HG02973 (cell line): Measurements from ENCODE around the gene ARHGAP24.
A peak's percentile ranks its signal among the peaks of the same experiment; 100 is the strongest.
"Not testable (repeated sequence)": the region's sequence is repeated elsewhere in the genome, so short reads cannot be mapped to it uniquely, and the experiment has no call there.

Experiments
- ATAC-seq: cut with Tn5 transposase; IDR thresholded peaks from one replicate; pipeline ENCODE4 v1.9.1; 2021; ENCODE audit warnings: moderate library complexity; ENCODE audit not compliant: unreplicated experiment

Gene ARHGAP24

DNA sequence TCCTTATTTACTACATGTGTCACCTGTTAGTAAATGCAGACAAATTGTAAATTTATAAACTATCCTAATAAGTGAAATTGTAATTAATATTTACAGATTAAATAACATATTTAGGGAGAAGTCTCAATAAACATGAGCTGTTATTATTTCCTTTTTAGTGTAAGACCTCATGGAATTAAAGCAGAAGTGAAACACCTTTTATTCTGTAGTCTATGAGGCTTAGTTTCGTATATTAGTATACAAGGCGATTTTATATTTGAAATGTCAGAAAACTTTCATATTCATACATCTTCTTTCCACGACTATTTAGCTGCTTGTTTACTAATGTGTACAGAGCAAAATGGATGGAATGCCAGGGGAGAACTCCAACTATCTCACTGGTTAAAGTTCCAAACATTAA lies 414.4 kb downstream of the ARHGAP24 start:
- ATAC-seq = no peak

DNA sequence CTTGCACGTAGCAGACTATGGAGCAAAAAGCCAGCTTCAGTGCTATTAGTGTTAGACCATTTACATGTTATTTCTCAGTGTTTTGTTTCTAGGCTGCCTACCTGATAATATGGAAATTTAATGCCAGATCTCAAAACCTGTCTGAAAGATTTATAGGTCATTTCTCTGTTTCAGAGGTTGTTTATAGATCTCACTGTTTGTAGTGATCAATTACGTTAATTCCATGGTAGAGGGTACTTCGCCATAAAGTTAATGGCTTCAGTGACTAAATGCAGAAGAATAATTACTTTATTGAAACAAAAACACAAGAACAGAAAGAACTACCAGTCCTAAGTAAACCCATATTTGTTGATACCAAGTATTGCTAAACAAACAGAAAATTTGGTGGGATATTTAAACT lies 420.8 kb downstream of the ARHGAP24 start:
- no peak for ATAC-seq

DNA sequence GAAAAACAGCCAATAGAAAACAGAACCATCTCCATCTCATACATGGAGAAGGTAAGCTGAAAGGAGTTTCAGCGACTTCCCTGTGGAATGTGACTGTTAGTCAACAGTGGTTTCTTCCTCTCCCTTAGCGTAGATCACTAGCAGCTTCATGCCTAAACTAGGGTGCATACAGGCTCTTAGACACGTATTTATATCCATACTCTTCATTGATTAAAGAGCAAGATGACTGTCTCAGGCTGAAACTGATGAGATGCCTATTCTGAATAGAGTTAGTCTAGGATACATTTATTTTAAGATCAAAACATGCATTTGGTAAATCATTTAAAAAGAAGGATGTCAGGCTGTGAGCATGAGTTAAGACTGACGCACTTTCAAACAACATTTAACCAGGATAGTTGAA lies 423.3 kb downstream of the ARHGAP24 start:
- no peak for ATAC-seq

DNA sequence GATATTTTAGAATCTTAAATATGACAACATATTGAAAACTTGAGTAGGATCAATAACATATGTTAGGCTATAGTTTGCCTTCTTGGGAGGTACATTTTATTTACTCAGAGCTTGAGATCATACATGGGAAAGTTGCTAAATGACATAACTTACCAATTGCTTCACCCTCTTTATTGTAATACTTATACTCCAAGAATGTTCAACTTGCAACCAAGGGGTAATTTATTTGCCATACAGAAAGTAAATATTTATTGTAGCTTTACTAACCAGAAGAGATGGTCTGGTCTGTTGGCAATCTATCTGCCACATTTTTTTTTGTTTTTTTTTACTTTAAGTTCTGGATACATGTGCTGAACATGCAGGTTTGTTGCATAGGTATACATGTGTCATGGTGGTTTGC lies 426.6 kb downstream of the ARHGAP24 start:
- ATAC-seq = no peak

DNA sequence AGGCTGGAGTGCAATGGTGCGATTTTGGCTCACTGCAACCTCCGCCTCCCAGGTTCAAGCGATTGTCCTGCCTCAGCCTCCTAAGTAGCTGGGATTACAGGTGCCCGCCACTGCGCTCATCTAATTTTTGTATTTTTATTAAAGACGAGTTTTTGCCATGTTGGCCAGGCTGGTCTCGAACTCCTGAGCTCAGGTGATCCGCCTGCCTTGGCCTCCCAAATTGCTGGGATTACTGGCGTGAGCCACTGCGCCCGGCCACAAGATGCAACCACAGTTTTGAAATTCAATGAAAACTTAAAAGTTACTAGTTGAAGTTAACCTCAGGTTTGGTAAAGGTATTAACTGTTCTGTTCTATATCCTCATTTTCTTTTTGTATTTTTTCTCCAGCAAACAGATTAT lies 427.7 kb downstream of the ARHGAP24 start:
- ATAC-seq = not testable (repeated sequence)

DNA sequence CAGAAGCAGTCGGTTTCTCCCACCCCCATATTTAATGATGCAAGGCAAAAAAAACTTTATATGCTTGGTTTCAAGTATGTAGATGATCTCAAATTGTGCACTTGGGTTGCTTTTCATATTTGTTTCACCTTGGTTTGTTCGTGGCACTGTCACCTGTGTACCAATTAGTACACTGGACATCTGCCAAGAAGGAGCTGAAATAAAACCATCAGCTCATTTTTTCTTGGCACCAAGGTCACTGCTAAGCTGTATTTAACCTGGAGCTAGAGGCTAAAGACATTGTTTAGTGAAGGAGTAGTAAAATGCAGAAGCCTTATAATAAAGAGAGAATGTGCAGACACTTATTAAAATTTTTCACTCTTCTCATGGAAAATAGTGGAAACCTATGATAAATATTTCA lies 430.8 kb downstream of the ARHGAP24 start:
- no peak for ATAC-seq

DNA sequence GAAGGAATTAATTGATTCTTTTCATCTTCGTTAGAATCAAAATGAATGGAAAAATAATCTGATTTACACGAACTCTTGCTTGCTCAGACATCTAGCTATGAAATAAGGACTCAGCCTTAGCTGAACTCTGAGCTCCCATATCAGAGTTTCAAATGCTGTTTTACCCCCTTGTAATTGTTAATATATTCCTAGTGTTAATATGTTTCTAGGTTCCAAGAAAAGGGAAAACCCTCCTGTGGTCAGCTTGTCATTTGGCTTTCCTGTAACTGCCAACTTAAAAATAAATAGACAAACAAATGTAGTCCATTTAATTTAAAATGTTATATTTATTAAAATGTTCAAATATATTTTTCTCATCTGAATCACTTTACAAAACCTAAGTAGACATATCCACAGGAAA lies 432.1 kb downstream of the ARHGAP24 start:
- no peak for ATAC-seq

DNA sequence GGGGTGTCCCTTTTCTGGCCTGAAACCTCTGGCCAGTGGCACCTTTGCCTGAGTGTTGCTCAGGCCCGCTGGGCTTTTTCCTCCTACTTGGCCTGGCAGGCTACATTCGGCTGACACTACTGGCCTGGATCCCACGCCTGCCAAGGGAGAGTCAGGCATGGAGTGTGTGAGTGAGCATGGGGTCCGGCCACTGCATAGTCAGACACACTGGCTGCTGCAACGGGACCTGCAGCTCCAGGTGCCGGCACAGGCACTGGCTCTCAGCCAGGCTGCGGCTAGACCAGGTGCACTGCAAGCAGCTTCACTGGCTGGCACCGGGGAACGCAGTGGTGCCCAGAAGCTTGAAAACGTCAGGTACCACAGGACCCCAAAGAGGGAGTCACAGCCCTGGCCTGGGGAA lies 434.9 kb downstream of the ARHGAP24 start:
- no peak for ATAC-seq

DNA sequence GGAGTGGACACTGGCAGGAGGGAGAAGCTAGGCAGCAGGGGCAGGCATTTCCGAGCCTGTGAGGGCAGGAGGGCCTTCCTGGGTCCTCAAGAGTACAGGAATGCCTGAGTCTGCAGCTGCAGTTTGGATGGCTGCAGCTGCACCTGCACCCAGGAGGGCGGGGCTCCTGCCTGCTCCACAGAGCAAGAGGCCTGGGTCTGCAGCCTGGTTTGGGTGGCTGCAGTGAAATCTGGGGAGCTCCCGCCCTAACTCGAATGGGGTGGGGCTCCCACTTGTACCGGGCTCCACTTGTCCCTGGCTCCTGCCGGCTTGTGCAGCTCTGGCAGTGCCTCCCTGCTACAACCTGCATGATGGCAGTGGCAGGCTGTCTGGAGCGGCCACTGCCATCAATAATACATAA lies 436.0 kb downstream of the ARHGAP24 start:
- no peak for ATAC-seq

DNA sequence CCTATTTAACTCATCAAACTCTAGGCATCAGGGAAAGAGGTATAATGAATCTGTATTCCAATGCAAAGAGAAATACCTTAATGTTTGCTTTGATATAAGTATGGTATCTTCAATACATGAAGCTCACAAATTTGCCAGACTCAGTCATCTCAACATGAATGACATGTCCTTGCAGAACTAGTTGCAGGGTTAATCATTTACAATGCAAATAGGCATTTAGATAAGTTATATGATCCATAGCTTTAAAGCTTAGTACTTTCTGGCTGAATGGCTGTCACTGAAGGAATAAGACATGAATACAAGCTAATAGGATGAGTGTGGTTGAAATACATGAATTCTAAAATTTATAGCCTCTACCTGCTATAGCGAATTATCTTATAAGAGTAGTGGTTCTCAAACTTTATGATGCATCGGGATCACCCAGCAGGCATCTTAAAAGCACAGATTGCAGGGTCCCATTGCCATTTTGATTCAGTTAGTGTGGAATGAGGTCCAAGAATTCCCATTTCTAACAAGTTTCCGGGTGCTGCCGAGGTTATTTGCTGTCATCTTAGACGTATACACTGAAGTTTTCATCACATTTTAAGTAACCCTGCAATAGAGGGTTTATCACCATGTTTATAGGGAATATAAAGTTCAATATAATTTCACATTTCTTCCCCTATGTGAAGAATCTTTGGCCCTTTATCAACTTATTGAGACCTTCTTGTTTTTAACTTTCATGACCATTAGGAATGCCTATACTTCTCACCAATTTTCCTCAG lies 439.2 kb downstream of the ARHGAP24 start:
- ATAC-seq = no peak

DNA sequence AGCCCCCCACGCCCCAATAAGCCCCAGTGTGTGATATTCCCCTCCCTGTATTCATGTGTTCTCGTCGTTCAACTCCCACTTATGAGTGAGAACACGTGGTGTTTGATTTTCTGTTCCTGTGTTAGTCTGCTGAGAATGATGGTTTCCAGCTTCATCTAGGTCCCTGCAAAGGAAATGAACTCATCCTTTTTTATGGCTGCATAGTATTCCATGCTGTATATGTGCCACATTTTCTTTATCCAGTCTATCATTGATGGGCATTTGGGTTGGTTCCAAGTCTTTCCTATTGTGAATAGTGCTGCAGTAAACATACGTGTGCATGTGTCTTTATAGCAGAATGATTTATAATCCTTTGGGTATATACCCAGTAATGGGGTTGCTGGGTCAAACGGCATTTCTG lies 440.6 kb downstream of the ARHGAP24 start:
- ATAC-seq = not testable (repeated sequence)

DNA sequence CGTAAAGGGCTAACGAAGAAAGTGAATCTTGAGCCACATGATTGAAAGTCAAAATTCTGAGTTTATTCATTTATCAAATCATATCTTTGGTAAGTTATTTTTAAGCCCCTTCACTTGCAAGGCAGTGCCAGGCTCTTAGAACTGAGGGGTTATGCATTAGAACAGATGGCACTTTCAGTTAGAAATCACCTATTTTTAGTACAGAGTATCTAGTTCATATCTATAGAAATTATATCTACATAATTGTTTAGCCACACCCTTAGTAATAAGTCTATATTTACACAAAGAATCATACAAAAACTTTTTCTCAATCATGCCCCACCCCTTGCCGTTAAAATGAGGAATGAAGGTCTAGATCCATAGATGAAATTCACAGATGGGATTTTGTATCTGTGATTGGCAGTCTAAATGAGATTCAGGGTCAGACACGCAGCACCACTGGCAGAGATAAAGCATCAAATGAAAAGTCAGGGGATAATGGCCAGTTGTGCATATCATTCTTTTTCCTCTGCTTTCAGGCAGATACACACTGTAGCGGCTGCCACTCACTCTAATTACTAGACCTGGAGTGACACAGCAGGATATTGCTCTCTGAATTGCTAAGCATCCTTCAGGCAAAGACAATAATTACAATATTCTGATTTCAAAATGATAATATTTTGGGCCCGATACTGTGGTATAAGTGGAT lies 444.4 kb downstream of the ARHGAP24 start:
- no peak for ATAC-seq

DNA sequence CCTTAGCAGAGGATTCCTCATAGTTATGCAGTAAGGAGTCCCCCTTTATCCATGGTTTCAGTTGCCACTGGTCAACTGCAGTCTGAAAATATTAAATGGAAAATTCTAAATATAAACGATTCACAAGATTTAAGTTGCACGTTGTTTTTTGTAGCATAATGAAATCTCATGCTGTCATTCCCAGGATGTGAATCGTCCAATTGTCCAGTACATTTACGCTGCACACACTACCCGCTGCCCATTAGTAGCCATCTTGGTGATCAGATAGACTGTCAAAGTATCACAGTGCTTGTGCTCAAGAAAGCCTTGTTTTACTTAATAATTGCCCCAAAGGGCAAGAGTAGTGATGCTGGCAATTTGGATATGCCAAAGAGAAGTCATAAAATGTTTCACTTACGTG lies 450.1 kb downstream of the ARHGAP24 start:
- no peak for ATAC-seq

DNA sequence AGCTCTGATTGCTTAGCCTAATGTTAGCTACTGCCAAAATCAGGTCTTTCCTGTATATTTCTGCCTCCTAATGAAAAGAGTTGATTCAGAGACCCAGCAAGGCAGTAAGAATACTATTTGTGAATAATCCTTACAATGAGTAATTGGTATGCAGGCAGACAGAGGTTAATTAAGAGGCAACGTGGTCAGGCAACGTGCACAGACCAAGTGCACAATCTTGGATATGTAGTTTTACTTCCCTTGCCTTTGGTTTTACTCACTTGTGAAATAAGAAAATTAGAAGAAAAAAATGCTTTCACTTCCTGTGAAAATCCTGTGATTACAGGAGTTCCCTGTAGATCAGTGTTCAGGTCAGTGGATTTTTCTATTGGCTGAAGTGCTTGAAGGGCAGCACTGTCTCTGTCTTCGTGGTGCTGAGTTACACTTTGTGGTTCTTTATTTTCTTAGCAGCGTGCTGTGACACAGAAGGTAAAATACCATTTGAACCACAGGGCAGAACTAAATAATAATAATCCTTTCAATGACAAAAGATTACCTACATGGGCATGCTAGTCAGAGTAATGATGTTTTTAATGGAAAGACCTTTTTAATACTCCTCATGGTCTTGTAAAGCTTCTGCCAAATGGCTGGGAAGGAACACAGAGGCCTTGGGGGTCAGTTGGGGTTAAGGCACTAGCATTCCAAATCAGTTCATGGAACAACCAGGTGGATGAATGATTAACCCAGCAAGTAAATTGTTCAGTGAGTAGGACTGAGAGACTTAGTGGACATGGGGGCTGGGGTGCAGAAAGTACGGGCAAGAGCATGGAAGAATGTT lies 454.0 kb downstream of the ARHGAP24 start:
- ATAC-seq = peak; percentile 65

DNA sequence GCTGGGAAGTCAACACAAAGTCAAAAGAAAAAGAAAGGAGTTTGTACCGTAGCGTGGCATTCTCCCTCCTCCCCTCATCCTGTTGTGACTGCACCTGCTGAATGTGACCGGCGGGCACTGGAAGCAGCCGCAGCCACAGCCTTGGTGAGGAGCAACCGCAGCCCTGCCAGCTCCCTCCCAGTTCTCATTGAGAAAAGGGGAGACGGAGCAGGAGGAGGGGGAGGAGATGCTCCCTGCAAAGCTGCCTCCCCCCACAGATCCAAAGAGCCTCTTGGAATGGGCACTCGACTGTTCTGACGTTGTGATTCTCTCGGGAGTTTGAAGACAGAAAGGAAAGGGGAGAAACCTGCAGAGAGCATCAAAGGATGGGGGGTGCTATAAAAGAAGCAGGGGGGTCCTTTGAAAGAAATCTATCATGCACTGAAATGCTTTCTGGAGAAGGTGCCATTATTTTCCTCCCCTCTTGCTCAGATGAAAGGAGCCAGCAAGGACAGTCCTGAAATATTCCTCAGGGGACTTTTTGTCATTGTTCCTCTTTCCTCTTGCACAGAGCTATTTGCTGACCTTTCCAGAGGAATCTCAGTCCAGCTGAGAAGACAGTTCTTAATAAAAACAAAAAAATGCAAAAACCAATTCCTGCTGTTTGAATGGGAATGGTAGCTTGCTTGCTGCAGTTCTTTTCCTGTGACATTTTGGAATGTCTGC lies 455.2 kb downstream of the ARHGAP24 start:
- ATAC-seq = no peak

DNA sequence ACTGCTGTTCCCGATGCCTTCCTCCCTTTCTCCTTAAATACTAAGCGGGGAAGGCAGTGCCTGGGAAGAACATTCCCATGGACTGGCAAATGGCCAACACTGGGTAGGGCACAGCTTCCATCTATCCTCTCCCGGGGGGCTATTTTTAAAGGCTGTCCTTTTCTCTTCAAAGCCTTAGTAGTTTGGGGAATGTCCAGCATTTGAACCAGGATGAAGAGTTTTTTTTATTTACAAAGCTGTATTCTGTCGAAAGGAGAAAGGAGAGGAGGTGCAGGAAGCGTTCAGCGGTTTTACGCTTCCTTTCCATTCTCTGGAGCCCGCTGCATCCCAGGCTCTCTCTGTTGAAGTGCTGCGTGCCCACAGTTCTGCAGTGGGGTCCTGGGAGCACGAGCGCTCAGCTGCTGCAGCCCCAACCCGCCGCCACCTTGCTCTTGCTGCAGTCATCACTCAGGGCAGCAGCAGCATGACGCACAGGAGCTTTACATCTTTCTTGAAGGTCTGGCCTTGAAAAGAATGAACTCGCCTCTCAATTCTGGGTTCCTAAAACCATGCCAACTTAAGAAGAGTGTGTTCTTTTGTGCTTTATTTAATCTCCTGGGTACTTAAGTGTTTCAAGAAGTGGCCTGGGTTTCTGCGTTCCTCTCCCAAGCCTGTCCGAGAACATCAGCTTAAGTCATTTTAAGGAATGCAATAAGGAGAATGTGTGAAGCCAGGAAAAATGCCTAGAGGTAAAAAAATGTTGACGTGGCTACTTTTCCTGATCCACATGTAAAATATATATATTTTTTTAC lies 457.7 kb downstream of the ARHGAP24 start:
- no peak for ATAC-seq

DNA sequence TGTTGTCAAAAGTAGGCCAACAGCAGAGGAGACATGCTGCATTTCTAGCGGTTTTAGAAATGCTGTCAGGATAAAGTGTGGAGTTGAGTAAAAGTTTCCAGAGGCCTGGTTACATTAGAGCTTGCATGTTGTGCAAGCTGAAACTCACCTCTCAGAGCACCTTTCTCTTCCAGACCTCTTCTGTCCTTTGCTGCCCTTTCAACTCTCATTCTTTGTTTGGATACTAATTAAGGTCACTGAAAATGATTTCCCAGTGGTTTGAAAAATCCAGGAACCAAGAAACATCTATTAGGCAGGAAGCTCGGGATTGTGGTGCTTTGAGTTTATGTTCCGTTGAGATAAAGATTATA lies 458.3 kb downstream of the ARHGAP24 start:
- ATAC-seq = no peak

DNA sequence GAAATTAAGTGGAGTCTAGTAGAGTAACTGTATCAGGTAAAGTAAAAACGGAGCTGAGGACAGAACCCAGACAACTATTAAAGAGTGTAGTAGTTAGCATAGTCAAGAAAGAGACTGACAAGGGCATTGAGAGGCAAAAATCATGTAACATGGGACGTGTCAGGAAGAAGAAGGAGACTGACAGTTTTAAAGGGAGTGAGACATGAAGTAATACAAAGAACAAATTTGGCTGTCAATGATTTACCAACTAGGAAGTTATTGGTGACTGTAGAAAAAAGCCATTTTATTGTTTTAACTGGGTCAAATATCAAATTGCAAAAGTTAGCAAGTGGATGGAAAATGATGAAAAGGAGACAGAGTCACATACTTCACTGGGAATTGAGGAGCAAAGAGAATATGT lies 462.6 kb downstream of the ARHGAP24 start:
- no peak for ATAC-seq

DNA sequence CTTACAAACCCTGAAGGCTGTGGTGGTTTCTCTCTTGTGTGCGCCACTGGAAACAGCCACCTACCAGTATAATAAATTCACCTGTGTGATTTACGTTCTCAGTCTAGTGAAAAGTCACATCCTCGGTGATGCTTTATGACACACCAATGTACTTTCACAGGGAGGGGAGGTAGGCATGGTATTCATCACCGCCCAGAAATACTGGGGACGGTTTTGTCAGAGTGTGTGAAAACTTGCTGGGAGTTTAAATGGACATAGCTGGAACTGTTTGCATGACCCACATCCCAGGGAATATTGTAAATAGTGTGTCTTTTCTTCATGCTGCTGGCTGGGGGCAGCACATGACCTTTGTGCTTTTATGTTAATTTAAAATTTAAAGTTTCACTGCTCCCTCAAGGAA lies 463.1 kb downstream of the ARHGAP24 start:
- ATAC-seq = no peak

DNA sequence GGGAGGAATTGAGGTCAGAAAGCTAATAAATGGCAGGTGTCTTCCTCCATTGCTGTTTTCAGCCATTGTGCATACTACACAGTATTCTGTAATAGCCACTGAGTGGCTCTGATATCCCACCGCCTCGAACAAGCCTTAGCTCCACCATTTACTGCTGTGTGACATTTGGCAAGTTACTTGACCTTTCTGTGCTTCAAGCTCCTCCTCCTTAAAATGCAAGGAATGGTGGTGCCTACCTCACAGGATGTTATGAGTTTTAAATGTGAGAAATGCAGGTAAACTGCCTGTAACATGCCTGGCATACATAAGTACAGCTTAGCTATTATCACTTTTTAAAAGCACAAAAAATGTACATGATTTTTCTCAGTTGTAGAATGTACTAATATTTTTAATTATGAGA lies 464.0 kb downstream of the ARHGAP24 start:
- no peak for ATAC-seq

DNA sequence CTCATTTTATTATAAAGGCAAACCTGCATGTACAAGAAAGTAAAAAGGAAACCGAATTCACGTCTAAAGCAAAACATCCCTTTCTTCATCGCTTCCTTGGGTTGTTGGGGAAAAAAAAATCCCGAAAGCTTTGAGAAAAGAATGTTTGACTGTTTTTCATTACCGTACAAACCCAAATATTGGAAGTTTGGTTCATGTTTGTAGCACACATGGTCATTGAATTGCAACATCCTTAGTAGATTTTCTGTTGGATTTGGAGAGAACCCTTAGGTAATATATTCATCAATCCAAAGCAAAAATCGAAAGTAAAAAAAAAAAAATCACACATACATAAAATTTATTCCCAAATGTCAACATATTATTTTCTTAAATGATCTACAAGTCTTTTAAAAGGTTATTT lies 464.6 kb downstream of the ARHGAP24 start:
- no peak for ATAC-seq
